Mammary epithelial cell (primary cell): Measurements from ENCODE around the gene RABIF.

Source experiments
- CTCF ChIP-seq, 2 donors: IDR thresholded peaks in 1 of 2; conservative IDR thresholded peaks in 1 of 2; 2 replicates each; pipeline ENCODE4 v1.5.1; 2011 to 2012; ENCODE audit warnings: inconsistent platforms in 2 of 2, low read length in 2 of 2, mild to moderate bottlenecking in 2 of 2, control low read depth in 1 of 2, low read depth in 1 of 2; ENCODE audit not compliant: insufficient read depth in 1 of 2; ENCODE audit errors: extremely low read depth in 1 of 2
- EZH2 ChIP-seq: IDR thresholded peaks from 2 replicates; pipeline ENCODE4 v1.6.1; 2012; ENCODE audit warnings: low read length, inconsistent platforms, borderline replicate concordance

- TF ChIP-seq CTCF (conservative IDR thresholded peaks at IDR 0.05 in 1 of 2, IDR thresholded peaks at IDR 0.05 in 1 of 2; ENCODE audit: extremely low read depth in 1 of 2, insufficient read depth in 1 of 2, low read depth in 1 of 2, low read length in 2 of 2) (no peak), EZH2 (no peak)
These were observed 44.0 kb downstream of the RABIF start for GRCh38 chr1:202844935-202845334.
